Upper lobe of left lung (tissue), 4 donors: ENCODE results near the gene ZNF735.

Source experiments
- EP300 ChIP-seq, 4 donors: sonication (generic); formaldehyde crosslinking; IDR thresholded peaks; one replicate each; pipeline ENCODE4 v1.5.1; 2017; ENCODE audit warnings: antibody characterized with exemption in 4 of 4, control low read depth in 2 of 4
- TF ChIP-seq, protein P1 (sequence below), 6 experiments: fragments of 450-650 bp in 4 of 6; fragments of 200-600 bp in 2 of 6; sonication (generic) in 2 of 6; IDR thresholded peaks; one replicate each; pipeline ENCODE4 v1.5.1; 2016 to 2019; ENCODE audit warnings: antibody characterized with exemption in 6 of 6

- TF ChIP-seq, protein P1, sequence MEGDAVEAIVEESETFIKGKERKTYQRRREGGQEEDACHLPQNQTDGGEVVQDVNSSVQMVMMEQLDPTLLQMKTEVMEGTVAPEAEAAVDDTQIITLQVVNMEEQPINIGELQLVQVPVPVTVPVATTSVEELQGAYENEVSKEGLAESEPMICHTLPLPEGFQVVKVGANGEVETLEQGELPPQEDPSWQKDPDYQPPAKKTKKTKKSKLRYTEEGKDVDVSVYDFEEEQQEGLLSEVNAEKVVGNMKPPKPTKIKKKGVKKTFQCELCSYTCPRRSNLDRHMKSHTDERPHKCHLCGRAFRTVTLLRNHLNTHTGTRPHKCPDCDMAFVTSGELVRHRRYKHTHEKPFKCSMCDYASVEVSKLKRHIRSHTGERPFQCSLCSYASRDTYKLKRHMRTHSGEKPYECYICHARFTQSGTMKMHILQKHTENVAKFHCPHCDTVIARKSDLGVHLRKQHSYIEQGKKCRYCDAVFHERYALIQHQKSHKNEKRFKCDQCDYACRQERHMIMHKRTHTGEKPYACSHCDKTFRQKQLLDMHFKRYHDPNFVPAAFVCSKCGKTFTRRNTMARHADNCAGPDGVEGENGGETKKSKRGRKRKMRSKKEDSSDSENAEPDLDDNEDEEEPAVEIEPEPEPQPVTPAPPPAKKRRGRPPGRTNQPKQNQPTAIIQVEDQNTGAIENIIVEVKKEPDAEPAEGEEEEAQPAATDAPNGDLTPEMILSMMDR (IDR thresholded peaks at IDR 0.05): no peak
- TF ChIP-seq EP300 (IDR thresholded peaks at IDR 0.05): no peak
Measured at GRCh38 chr7:64206903-64207302, at the start of gene ZNF735.
